Activated T-cell treated with anti-CD3 and anti-CD28 coated beads, Interleukin-2, amount 50 U/mL, for 72 hours (primary cell): ENCODE data around the gene TMEM135. TPM values are rescaled to one million over a fixed set of nuclear protein-coding genes. Genes with fewer than 3 reads are reported as not detected.
"Not testable (repeated sequence)": the region's sequence is repeated elsewhere in the genome, so short reads cannot be mapped to it uniquely, and the experiment has no call there.

Experiments
- ATAC-seq, 2 donors: fragments of 150-1000 bp; cut with Tn5 transposase; replicated peaks in 1 of 2; 2 replicates each; pipeline ENCODE4 v1.10.0; 2021; ENCODE audit warnings: moderate library complexity in 2 of 2, mild to moderate bottlenecking in 1 of 2
- DNase-seq, 2 donors: peaks; one replicate each; pipeline ENCODE4 v3.0.0; 2021 to 2022; ENCODE audit warnings: mixed read lengths in 1 of 2
- H3K27ac Mint-ChIP-seq: one replicate; pipeline ENCODE4 v1.8.0; 2022; ENCODE audit warnings: mild to moderate bottlenecking, moderate library complexity, mixed read lengths
- H3K27me3 Mint-ChIP-seq: one replicate; pipeline ENCODE4 v1.8.0; 2022; ENCODE audit warnings: low read depth, mixed read lengths
- H3K36me3 Mint-ChIP-seq, 2 donors: one replicate each; pipeline ENCODE4 v1.8.0; 2022; ENCODE audit warnings: mixed read lengths in 2 of 2, mild to moderate bottlenecking in 1 of 2; ENCODE audit not compliant: insufficient read depth in 2 of 2
- H3K4me1 Mint-ChIP-seq: one replicate; pipeline ENCODE4 v1.8.0; 2022; ENCODE audit warnings: low read depth, mixed read lengths
- H3K4me3 Mint-ChIP-seq, 2 donors: one replicate each; pipeline ENCODE4 v1.8.0; 2022; ENCODE audit warnings: mild to moderate bottlenecking in 2 of 2, mixed read lengths in 2 of 2, moderate library complexity in 2 of 2
- H3K9me3 Mint-ChIP-seq, 2 donors: one replicate each; pipeline ENCODE4 v1.8.0; 2022; ENCODE audit warnings: mixed read lengths in 2 of 2
- total RNA-seq, 2 donors: library from RNA; stranded (reverse); gene quantifications; one replicate each; pipeline ENCODE4 v1.2.3, GENCODE V29; 2022

Gene TMEM135
- total RNA-seq, 2 donors from 2014 or later = 30.8 to 32.7 TPM

DNA sequence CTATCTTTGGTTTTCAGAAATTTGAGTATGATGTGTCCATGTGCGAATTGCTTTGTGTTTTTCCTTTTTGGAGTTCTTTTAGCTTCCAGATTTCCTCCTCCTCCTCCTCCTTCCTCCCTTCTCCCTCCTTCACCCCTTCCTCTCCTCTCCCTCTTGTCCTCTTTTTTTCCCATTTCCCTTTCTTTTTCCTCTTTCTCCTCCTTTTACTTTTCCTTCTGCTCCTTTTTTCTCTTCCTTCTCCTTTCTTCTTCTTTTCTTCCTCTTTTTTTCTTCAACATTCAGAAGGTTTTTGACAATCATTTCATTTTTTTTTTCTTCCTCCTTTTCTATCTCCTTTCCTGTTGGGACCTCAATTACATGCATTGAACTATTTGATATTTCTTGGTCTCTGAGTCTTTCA, 104.9 kb downstream of the TMEM135 start:
- Mint-ChIP-seq H3K9me3 (no peaks in the 10 kb centered on the region), H3K27ac (peak overlapping the region; percentile 2), H3K4me1 (peaks cover 22% of the 10 kb centered on the region), H3K27me3 (no peaks in the 10 kb centered on the region), H3K4me3 (no peak overlapping the region), H3K36me3 (peaks cover 0 to 5% of the 10 kb centered on the region in 2 donors)
- ATAC-seq = no peak
- no peak for DNase-seq

- ATAC-seq = no peak
- H3K36me3 Mint-ChIP-seq = peaks cover 0 to 5% of the 10 kb centered on the region in 2 donors
Observed at GRCh38 chr11:87143641-87144040, 105.9 kb downstream of the TMEM135 start.

GRCh38 chr11:87144252-87144651, 106.5 kb downstream of the TMEM135 start:
- no peaks in the 10 kb centered on the region for H3K9me3 Mint-ChIP-seq
- peaks cover 0 to 6% of the 10 kb centered on the region in 2 donors for H3K36me3 Mint-ChIP-seq
- no peak overlapping the region for H3K4me3 Mint-ChIP-seq
- DNase-seq (no peak), ATAC-seq (no peak)
- no peak overlapping the region for H3K27ac Mint-ChIP-seq
- H3K4me1 Mint-ChIP-seq = peaks cover 22% of the 10 kb centered on the region
- no peaks in the 10 kb centered on the region for H3K27me3 Mint-ChIP-seq

More at GRCh38 chr11:87143641-87144040, 105.9 kb downstream of the TMEM135 start:
- H3K4me3 Mint-ChIP-seq = no peak overlapping the region
- H3K27me3 Mint-ChIP-seq = no peaks in the 10 kb centered on the region
- no peaks in the 10 kb centered on the region for H3K9me3 Mint-ChIP-seq
- DNase-seq = no peak
- no peak overlapping the region for H3K27ac Mint-ChIP-seq
- H3K4me1 Mint-ChIP-seq = peaks cover 22% of the 10 kb centered on the region

DNA sequence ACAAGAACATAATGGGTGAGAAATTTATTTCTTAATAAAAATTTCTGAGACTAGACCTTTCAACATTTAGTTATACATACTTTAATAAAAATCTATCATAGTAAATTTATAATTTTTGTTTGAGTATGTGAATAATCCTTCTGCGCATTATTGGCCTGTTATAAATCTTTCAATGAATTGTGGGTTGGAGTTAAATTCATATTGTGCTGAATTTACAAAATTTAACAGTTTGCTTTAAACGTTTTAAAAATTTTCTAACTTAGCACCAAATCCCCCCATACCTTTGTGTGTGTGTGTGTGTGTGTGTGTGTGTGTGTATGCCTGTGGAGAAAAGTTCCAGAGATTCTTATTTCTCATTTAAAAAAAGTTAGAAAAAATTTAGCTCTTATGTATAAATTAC, 111.0 kb downstream of the TMEM135 start:
- Mint-ChIP-seq H3K27ac (no peak overlapping the region), H3K27me3 (no peaks in the 10 kb centered on the region)
- no peak for ATAC-seq

GRCh38 chr11:87149782-87150181, 112.0 kb downstream of the TMEM135 start:
- not testable (repeated sequence) for H3K27me3 Mint-ChIP-seq, ATAC-seq, H3K4me3 Mint-ChIP-seq, H3K36me3 Mint-ChIP-seq, H3K27ac Mint-ChIP-seq, H3K9me3 Mint-ChIP-seq, DNase-seq
- peaks cover 13% of the 10 kb centered on the region for H3K4me1 Mint-ChIP-seq

More for the DNA sequence above, 111.0 kb downstream of the TMEM135 start:
- peaks cover 1 to 2% of the 10 kb centered on the region in 2 donors for H3K36me3 Mint-ChIP-seq
- H3K9me3 Mint-ChIP-seq = no peaks in the 10 kb centered on the region
- no peak overlapping the region for H3K4me3 Mint-ChIP-seq
- DNase-seq = no peak
- H3K4me1 Mint-ChIP-seq = peaks cover 14% of the 10 kb centered on the region

DNA sequence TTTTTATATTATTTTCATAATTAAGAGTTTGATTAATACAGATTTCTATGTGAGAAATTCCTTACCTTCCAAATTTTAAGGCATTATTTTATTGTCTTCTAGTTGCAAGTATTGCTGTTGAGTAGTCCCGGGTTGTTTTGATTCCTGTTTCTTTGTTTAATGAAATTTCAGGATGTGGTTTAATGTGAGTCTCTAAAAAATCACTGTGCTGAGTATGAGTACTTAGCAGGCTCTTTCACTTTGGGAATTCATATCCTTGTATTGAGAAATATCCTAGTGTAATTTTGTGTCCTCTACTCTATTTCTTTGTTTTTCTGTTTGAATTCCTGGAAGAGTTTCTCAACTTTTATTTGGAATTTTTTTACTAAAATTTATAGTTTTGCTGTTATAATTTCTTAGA, 113.2 kb downstream of the TMEM135 start:
- H3K4me1 Mint-ChIP-seq = peaks cover 6% of the 10 kb centered on the region
- peaks cover 2 to 3% of the 10 kb centered on the region in 2 donors for H3K9me3 Mint-ChIP-seq
- no peak for ATAC-seq
- no peaks in the 10 kb centered on the region for H3K27me3 Mint-ChIP-seq
- H3K27ac Mint-ChIP-seq = no peak overlapping the region
- no peak overlapping the region for H3K4me3 Mint-ChIP-seq
- no peak for DNase-seq
- peaks cover 1 to 2% of the 10 kb centered on the region in 2 donors for H3K36me3 Mint-ChIP-seq

- H3K27me3 Mint-ChIP-seq = no peaks in the 10 kb centered on the region
- H3K36me3 Mint-ChIP-seq = peaks cover 0 to 2% of the 10 kb centered on the region in 2 donors
- ATAC-seq = no peak
- no peak overlapping the region for H3K27ac Mint-ChIP-seq
- DNase-seq = no peak
- H3K9me3 Mint-ChIP-seq = peaks cover 2 to 3% of the 10 kb centered on the region in 2 donors
- peaks cover 6% of the 10 kb centered on the region for H3K4me1 Mint-ChIP-seq
- no peak overlapping the region for H3K4me3 Mint-ChIP-seq
Observed at GRCh38 chr11:87154246-87154645, 116.5 kb downstream of the TMEM135 start.

DNA sequence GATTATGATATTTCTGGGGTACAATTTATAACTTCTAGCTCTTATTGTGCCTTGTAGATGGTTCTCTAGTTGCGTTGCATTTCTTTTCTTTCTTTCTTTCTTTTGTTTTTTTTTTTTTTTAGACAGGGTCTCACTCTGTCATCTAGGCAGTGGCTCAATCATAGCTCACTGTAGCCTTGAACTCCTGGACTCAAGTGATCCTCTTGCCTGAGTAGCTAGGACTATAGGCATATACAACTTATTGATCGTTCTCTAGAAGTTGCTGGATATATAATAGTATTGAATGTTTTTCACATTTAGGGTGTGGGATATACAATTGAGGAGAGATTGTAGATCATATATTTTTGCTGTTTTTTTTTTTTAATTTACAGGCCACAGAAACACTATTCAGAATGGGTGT, 119.2 kb downstream of the TMEM135 start:
- DNase-seq (no peak), ATAC-seq (no peak)
- no peaks in the 10 kb centered on the region for H3K27me3 Mint-ChIP-seq
- peaks cover 2 to 3% of the 10 kb centered on the region in 2 donors for H3K9me3 Mint-ChIP-seq
- H3K36me3 Mint-ChIP-seq = peaks cover 0 to 2% of the 10 kb centered on the region in 2 donors
- no peak overlapping the region for H3K4me3 Mint-ChIP-seq
- no peak overlapping the region for H3K27ac Mint-ChIP-seq
- H3K4me1 Mint-ChIP-seq = no peaks in the 10 kb centered on the region

GRCh38 chr11:87169076-87169475, 131.3 kb downstream of the TMEM135 start:
- not testable (repeated sequence) for DNase-seq

DNA sequence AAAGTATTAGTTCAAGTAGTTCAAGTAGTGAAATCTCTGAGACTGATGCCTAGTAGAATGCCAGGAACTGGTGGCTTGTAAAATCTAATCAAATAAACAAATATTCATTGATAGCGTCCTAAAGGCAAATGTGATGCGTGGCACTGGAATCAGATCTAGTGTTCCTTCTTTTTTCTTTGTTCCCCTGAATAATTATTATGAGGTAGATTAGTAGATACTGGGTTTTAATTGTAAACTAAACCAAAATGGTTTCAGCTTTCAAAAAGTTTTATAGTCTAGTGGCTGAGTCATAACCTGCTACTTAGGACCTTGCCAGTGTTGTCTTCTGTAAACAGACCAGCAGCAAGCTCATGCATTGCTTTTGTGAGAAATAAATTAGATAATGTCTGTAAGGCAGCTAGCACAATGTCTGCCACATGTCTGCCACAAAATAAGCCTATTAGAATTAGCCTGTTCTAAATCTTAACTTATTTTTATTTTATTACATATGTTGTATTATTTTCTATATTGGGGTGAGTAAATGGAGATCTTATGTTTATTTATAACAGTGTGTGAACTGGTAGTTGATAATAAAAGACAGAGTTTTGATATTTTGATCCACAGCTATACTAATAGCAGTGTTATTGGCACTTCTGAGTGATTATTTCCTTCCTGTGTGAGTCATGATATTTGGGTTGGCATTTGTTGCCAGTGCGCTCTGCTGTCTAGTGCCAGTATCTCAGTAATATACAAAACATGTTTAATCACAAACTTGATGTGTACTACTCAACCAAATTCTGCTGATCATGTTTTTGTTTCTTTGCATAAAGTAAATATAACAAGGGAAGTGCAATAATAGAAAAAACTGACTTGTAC, 135.7 kb downstream of the TMEM135 start:
- H3K27ac Mint-ChIP-seq = no peak overlapping the region
- H3K9me3 Mint-ChIP-seq = peaks cover 4 to 14% of the 10 kb centered on the region in 2 donors
- peaks cover 12 to 17% of the 10 kb centered on the region in 2 donors for H3K36me3 Mint-ChIP-seq
- H3K4me3 Mint-ChIP-seq = no peak overlapping the region
- ATAC-seq (no peak), DNase-seq (no peak)
- H3K4me1 Mint-ChIP-seq = no peaks in the 10 kb centered on the region
- H3K27me3 Mint-ChIP-seq = no peaks in the 10 kb centered on the region

More at GRCh38 chr11:87169076-87169475, 131.3 kb downstream of the TMEM135 start:
- not testable (repeated sequence) for H3K4me1 Mint-ChIP-seq, H3K27me3 Mint-ChIP-seq, ATAC-seq, H3K27ac Mint-ChIP-seq, H3K4me3 Mint-ChIP-seq
- Mint-ChIP-seq H3K36me3 (peaks cover 24 to 30% of the 10 kb centered on the region in 2 donors), H3K9me3 (peaks cover 17 to 20% of the 10 kb centered on the region in 2 donors)

DNA sequence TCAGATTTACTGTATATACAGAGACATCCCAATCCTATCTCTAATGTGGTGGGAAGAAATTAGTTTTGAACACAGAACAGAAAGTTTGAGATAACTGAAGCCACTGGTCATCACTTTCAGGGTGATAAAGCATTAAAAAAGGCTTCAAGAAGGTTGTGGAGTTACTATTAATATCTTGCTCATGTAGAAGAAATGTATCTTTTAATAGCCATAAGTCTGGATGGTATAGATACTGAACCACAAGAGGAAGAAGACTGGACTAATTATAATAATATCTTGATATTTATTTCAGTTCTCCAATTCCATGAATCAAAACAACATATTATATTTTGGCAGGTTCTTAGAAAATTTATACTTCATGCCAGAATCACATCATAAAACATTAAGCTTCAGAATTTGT, 137.1 kb downstream of the TMEM135 start:
- H3K27me3 Mint-ChIP-seq = no peaks in the 10 kb centered on the region
- H3K9me3 Mint-ChIP-seq = peaks cover 2 to 6% of the 10 kb centered on the region in 2 donors
- no peak overlapping the region for H3K27ac Mint-ChIP-seq
- ATAC-seq (no peak), DNase-seq (no peak)
- no peaks in the 10 kb centered on the region for H3K4me1 Mint-ChIP-seq
- no peak overlapping the region for H3K4me3 Mint-ChIP-seq
- peaks cover 7 to 10% of the 10 kb centered on the region in 2 donors for H3K36me3 Mint-ChIP-seq

GRCh38 chr11:87176044-87176443, 138.3 kb downstream of the TMEM135 start:
- no peak for ATAC-seq

DNA sequence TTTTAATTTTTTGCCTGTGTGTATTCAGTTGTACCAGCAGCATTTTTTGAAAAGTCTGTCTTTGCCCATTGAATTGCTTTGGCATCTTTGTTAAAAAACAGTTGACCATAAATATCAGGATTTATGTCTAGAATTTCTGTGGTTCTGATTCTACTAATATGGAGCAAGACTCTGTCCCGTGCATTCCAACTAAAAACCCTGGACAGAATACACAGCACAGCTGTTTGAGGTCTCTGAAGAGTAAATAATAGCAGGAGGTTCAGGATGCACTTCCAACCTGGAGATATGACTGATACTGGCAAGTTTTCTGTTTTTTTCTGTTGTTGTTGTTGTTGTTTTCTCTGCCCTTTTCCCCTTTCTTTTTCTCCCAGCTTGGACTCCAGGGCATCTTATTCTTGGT, 141.9 kb downstream of the TMEM135 start:
- no peak overlapping the region for H3K4me3 Mint-ChIP-seq
- DNase-seq (no peak), ATAC-seq (no peak)
- no peaks in the 10 kb centered on the region for H3K4me1 Mint-ChIP-seq
- no peak overlapping the region for H3K27ac Mint-ChIP-seq
- peaks cover 4 to 8% of the 10 kb centered on the region in 2 donors for H3K36me3 Mint-ChIP-seq
- peaks cover 3 to 6% of the 10 kb centered on the region in 2 donors for H3K9me3 Mint-ChIP-seq
- H3K27me3 Mint-ChIP-seq = no peaks in the 10 kb centered on the region

More at GRCh38 chr11:87176044-87176443, 138.3 kb downstream of the TMEM135 start:
- peaks cover 3 to 6% of the 10 kb centered on the region in 2 donors for H3K9me3 Mint-ChIP-seq
- no peaks in the 10 kb centered on the region for H3K27me3 Mint-ChIP-seq
- H3K4me3 Mint-ChIP-seq = no peak overlapping the region
- peaks cover 6 to 8% of the 10 kb centered on the region in 2 donors for H3K36me3 Mint-ChIP-seq
- DNase-seq = no peak
- H3K4me1 Mint-ChIP-seq = no peaks in the 10 kb centered on the region
- no peak overlapping the region for H3K27ac Mint-ChIP-seq
